ENCODE measurements around the gene PVR.
"Not testable (repeated sequence)": the region's sequence is repeated elsewhere in the genome, so short reads cannot be mapped to it uniquely, and the experiment has no call there.

Gene PVR

DNA sequence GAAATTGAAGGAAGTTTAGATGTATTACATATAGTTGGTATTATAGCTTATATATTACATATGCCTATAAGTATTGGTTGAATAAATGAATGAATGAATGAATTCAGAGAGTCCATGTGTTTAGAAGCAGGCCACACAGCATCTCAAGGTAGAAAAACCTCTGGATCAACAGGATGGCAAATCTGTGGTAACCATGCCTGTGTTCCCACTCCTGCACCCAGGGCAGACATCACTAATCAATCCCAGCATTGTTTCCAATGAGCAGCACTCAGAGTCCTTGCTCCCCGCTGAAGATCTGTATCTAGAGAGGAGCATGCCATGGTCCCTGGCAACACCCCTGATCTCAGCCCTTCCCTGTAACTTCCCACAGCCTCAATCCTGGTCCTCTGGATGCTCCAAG lies 28.5 kb downstream of the PVR start:
- DNase-seq (ENCODE audit: low read depth in 2 of 2), result no peak

DNA sequence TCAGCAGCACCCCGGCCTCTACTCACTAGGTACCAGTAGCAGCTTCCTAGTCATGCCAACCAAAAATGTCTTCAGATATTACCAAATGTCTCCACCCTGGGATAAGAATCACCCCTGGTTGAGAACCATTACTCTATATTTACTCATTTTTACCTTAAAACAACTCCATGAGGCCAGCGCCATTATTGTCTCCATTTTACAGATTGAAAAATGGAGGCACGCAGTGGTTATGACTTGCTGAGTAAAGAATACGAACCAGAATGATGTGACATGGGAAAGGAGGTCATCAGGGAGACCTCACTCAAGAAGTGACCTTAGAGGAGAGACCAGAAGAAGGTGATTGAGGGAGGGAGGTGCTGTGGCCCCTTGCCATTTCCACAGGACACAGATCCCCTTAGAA lies 29.8 kb downstream of the PVR start:
- DNase-seq (ENCODE audit: low read depth in 2 of 2), result no peak

DNA sequence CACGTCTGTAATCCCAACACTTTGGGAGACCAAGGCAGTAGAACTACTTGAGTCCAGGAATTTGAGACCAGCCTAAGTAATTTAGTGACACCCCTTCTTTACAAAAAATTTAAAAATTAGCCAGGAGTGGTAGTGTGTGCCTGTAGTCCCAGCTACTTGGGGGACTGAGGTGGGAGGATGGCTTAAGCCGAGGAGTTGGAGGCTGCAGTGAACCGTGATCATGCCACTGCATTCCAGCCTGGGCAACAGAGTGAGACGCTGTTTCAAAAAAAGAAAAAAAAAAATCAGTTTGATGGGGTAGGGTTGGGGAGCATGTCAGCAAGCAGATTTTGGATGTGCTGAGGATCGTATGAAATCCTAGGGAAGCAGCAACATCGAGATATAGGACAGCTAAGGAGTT lies 31.8 kb downstream of the PVR start:
- DNase-seq (ENCODE audit: low read depth in 2 of 2), result no peak

DNA sequence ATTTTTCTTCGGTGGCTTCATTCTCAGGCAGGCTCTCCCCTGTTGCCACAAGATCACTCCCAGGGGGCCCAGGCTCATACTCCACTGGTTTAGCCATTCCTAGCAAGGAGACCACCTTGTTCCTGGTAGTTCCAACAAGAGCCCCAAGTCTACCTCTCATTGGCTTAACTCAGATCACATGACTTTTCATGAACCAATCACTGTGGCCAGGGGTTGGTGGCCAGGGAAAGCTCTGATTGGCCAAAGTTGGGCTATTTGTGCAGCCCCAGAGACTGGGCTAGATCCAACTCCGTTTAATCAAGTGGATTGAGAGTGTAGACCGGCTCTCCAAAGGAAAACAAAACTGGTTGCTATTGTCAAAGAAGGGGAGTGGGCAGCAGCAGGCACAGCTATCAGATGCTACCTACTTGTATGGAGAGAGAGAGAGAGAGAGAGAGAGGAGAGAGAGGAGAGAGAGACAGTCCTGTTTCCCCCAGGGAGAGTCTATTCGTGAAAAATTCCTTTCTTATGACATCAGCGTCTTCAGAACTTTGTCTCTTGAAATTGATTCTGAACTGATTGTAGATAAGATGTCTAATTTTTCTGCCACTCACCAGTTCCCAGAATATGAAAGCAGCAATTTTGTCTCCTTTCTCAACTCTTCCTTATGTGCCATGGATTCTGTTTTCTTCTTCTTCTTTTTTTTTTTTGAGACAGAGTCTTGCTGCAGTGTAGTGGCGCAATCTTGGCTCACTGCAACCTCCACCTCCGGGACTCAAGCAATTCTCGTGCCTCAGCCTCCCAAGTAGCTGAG lies 33.5 kb downstream of the PVR start:
- no peak for DNase-seq (ENCODE audit: low read depth in 2 of 2)

DNA sequence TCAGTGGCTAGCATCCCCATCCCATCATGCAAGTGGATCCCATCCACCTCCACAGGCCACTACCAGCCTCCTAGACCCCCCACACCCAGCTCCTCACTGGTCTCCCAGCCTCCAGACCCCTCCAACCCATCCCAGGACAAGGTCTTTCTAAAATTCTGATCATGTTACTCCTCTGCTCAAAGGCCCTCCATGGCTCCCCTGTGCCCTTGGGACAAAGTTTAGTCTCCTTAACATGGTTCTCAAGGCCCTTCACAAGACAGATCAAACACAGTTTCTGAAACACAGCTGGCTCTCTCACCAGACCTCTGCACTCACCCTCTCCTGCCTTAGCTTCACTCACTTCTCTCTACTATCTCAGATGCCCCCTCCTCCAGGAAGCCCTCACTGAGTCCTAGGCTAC lies 36.8 kb downstream of the PVR start:
- no peak for DNase-seq (ENCODE audit: low read depth in 2 of 2)

DNA sequence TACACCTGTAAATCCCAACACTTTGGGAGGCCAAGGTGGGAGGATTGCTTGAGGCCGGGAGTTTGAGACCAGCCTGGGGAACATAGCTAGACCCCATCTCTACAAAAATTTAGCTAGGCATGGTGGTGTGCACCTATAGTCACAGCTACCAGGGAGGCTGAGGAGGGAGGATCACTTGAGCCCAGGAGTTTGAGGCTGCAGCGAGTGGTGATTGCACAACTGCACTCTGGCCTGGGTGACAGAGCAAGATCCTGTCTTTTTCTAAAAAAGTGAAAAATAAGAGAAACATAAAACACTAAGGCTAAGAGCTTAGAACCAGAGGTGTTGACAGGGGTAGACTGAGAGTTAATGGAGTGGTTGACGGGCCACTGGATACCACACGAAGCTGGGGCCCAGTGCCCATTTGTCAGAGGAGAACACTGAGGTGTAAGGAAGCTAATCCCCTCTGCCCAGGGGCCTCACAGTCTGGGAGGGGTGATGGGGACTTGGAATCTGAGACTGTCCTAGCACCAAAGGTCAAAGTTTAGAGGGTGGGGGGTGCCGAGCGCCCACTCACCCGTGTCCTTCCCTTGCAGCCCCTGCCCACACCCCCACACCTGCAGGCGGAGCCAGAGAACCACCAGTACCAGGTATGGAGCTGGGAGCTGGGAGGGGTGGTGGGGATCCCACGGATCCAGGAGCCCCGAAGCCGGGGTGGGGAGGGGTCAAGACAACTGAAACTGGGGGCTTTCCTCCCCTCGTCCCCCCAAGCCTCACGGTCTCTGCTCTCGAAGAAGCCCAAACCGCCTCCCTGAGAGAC lies 38.5 kb downstream of the PVR start:
- DNase-seq (ENCODE audit: low read depth in 2 of 2), result no peak

DNA sequence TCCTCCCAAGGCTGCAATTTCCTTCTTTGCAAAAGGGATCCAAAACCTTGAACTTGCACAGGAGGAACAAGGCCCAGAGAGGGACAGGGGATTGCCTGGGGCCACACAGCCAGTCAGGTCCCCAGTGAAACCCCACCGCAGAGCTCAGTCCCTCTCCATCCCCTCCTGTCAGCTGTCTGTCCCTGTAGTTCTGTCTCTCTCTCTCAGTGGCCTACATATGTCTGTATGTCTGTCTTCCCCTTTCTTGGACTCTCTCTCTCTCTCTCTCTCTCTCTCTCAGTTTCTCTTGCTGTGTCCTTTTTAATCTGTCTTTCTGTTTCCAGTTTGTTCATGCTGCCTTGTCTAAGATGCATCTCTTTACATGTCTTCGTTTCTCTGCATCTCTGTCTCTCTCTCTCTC lies 39.1 kb downstream of the PVR start:
- no peak for DNase-seq (ENCODE audit: low read depth in 2 of 2)

DNA sequence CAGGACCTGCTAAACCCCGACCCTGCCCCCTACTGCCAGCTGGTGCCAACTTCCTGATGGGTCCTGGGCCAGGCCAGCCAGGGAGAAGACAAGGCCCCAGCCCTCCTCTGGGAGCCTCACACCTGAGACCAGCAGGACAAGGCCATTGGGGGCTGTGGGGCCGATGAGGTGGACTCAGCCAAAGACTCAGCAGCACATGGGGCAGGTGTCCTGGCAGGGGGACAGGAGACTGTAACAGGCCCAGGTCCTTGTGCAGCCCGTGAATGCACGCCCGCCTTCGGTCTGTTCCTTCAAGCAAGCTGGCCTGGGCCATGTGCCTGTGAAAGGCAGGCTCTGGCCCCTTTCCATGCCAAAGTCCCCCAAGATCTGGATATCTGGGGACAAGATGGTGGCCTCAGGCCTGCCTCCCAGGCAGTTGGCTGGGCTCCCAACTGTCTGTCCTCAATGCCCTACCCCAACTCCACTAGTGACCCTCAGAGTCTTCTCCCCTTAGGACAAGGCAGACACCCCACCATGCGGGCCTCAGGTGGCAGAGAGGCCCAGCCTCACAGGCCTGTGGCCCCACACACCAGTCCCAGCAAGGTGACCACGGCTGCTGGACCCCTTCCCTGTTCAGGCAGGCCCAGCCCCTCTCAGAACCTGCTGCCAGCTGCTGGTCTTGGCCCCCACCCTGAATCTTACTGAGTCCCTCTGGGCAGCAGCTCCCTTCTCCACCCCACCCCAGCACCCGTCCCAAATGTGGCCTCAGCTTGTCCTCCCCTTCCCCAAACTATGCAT lies 39.9 kb downstream of the PVR start:
- no peak for DNase-seq (ENCODE audit: low read depth in 2 of 2)

DNA sequence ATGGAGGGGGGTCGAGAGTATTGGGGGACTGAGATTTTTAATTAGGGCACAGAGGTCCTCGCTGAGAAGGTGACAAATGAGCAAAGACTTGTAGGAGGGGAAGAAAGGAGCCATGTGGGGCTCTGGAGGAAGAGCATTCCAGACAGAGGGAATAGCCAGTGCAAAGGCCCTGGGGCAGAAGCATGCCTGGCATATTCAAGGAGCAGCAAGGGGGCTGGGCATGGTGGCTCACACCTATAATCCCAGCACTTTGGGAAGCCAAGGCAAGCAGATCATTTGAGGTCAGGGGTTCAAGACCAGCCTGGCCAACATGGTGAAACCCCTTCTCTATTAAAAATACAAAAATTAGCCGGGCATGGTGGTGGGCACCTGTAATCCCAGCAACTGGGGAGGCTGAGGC lies 40.7 kb downstream of the PVR start:
- not testable (repeated sequence) for DNase-seq (ENCODE audit: low read depth in 2 of 2)

DNA sequence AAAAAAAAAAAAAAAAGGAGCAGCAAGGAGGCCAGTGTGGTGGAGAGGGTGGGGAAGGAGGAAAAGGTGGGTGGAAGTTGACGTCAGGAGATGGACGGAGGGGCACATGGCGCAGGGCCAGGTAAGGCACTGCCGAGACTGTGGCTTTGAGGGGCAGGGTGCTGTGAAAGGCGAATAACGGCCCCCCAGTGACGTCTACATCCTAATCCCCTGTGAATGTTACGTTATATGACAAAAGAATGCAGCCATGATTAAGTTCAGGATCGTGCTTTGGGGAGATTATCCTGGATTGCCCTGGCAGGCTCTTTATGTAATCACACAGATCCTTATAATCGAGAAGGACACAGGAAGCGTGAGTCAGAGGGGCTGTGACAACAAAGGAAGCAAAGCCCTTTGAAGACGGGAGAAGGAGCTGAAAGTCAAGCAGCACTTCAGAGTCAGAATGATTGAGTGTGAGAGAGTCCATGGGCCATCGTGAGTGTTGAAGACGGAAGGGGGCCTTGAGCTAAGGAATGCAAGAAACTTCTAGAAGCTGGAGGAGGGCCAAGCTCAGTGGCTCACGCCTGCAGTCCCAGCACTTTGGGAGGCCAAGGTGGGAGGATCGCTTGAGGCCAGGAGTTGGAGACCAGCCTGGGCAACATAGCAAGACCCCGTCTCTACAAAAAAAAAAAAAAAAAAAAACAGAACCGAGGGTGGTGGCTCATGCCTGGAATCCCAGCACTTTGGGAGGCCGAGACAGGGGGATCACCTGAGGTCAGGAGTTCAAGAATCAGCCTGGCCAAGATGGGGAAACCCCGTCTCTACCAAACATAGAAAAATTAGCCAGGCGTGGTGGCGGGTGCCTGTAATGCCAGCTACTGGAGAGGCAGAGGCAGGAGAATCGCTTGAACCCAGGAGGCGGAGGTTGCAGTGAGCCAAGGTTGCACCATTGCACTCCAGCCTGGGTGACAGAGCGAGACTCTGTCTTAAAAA lies 41.5 kb downstream of the PVR start:
- no peak for DNase-seq (ENCODE audit: low read depth in 2 of 2)

DNA sequence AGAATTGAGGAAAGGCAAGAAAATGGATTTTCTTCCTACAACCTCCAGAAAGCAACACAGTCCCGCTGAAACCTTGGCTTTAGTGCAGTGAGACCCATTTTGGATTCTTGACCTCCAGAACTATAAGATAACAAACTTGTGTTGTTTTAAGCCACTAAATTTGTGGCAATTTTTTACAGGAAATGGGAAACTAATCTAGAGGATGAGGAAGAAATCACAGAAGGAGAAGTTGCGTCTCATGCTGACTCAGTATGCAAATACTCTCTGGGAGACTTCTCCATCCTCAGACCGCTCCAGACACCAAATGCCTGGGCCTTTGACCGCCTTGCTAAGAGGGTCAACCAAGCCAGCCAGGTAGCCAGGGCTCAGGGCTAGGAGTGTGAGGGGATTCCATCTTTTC lies 42.2 kb downstream of the PVR start:
- no peak for DNase-seq (ENCODE audit: low read depth in 2 of 2)

DNA sequence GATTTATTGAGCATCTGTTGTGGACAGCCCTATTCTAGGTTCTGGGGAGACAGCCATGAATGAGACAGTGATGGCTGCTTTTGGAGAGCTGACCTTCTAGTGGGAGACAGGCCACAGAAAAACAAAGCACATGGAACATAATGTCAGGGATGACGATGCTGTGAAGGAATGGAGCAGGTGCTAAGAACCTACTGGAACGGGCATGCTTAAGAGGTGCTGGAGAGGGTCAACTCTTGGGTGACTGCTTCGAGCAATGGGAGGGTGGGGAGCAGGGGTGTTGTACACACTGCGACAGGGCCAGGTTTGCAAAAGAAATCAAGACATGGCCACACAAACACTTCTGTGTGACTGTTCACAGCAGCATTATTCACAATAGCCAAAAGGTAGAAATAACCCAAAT lies 43.2 kb downstream of the PVR start:
- no peak for DNase-seq (ENCODE audit: low read depth in 2 of 2)

DNA sequence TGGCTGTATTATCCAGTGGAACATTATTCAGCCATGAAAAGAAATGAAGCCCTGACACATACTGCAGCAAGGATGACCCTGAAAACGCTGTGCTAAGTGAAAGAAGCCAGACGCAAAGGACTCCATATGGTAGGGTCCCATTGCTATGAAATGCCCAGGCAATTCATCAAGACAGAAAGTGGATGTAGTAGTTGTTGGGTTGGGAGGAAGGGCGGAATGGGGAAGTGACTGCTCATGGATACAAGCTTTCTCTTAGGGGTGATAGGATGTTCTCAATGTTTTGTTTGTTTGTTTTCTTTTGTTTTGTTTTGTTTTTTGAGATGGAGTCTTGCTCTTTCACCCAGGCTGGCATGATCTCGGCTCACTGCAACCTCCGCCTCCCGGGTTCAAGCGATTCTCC lies 44.2 kb downstream of the PVR start:
- no peak for DNase-seq (ENCODE audit: low read depth in 2 of 2)

DNA sequence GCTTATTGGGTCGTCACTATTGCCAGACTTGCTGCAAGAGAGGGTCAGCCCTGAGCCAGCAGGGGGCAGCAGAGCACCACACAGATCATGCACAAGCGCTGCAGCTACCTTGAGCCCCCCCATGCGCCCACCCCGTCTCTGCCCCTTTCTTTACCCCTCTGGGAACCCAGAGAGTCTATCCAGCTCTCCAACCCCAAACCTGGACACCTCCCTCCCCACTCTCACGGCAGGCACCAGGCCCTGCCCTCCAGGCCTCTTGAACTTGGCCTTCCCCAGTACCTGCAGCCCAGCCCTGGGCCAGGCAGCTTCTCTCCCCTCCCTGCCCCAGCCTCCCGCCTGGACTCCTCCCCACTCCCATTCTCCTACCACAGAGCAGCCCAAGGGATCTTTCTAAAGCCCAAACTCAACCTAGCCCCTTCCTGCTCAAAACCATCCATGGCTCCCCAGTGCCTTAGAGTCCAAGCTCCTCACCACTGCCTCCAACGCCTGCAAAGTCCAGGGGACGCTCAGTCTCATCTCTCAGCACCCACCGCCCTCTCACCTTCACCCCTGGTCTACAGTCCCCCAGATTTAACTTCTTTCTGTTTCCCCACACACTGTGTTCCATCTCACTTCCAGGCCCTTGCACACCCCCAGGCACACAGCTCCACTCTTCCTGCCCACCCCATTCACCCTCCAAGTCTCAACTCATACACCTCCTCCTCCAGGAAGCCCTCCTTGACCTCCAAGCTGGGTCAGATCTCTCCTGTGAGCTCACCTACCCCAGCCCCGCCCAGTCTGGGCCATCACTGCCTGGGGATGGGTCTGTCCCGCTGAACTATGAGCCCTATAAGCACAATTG lies 45.8 kb downstream of the PVR start:
- peak; percentile 53 to 56 for DNase-seq (ENCODE audit: low read depth in 2 of 2)

DNA sequence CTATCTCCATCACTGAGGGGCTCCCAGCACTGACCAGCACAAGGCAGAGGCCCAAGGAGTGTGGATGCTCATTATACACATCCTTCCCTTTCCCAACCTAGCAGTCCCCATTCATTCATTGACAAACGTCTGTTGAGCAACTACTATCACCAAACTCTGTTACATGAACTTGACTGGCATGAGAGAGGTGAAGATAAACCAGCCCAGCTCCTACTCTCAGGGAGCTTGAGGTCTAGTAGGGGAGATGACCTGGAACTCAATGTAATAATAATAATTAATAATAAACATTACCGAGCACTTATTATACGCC lies 46.4 kb downstream of the PVR start:
- no peak for DNase-seq (ENCODE audit: low read depth in 2 of 2)

DNA sequence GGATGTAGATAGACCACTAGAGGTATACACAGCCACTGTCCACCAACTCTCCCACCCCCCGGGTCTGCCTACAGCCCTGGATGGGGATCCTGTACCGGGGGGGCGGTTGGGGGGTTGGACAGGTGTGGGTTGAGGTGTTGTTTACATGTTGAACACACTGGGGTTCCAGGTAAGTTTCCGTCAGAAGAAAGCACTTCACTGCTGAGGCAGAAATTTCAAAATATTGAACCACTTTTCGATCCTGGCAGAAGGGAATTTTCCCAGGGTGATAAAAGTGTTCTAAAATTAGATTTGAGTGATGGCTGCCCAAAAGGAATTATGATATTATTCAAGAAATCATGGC lies 48.6 kb downstream of the PVR start:
- no peak for DNase-seq (ENCODE audit: low read depth in 2 of 2)

DNA sequence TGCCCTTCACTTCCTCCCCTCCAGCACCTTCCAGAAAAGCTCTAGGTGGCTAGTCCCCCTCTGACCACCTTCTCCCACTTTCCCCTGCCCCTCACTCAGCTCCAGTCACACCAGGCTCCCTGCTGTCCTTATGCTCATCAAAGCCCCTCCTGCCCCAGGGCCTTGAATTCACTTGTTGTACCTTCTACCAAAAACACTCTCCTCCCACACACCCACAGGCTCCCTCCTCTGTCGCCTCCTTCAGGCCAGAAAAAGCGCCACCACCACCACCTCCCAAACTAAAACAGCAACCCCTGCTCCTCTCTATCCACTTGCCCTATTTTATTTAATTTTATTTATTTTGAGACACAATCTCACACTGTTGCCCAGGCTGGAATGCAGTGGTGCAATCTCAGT lies 50.5 kb downstream of the PVR start:
- DNase-seq (ENCODE audit: low read depth in 2 of 2), result no peak

DNA sequence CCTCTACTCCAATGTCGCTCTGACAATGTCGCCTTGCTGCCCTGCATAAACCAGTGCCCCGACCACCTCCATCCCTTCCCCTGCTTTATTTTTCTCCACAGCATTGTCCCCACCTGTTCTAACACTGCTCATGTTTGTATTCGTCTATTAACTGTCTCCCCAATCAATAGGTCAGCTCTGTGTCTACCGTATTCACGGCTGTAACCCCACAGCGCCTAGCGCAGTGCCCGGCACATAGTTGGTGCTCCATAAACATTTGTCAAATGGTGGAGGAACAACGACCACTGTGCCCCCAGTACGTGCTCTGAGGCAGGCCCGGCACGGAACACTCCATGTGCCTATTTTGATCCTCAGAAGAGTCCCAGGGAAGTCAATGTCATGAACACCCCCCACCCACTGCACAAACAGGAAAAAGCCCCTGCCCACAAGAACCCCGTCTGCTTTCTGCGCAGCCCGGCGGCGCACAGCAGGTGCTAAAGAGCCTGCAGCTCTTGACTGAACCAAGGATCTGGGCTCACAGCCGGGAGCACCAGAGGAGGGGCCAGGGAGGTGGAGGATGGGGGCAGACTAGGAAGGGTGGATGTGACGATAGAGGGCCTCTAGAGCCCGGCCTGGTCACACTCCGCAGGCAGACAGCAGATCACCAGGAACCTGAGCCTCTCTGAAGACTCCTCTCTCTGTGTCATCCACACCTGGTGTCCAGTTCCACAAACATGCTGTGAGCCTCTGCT lies 53.4 kb downstream of the PVR start:
- DNase-seq (ENCODE audit: low read depth in 2 of 2), result no peak

DNA sequence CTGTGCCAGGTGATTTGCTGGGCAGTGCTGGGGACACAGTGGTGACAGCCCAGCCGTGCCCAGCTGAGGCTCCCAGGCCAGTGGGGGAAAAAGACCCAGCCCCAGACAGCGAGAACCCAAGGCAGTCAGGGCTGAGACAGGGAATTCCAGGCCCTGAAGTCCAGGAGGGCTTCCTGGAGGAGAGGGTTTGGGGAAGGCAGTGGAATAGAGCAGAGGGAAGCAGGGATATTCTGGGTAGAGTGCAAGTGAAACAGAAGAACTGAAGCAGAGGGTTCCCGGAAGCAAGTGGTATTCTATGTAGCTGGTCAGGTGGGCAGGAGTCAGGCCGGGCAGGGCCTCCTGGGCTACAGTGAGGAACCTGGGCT lies 53.9 kb downstream of the PVR start:
- DNase-seq (ENCODE audit: low read depth in 2 of 2), result no peak

DNA sequence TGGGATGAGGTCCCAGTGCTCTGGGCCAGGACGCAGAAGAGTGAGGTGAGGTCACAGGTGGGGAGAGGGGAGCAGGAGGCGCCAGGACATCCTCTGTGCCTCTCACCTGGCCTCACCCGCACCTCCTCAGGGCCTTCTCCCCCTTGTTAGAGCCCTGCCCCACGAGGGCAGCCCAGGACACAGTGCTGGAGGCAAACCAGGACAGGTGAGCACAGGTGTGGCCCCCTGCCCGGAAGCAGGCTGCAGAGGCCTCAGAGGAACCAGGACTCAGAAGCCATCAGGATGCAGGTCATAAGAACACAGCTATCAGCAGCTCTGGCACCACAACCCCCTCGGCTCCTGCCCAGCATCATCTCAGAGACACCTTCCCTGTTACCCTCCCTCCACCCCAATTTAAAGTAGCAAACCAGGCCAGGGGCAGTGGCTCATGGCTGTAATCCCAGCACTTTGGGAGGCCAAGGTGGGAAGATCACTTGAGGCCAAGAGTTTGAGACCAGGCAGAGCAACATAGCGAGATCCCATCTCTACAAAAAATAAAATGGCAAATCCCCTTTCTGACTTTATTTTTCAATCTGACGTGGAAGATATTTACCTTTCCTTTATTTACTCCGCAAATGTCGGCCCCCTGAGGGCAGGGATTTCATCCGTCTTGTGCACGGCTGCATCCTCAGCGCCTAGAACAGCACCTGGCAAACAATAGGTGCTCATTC lies 54.9 kb downstream of the PVR start, which contains the start of gene CEACAM16:
Gene CEACAM16 (plus strand): TSS at position 660 of the 710 bp plus-strand sequence. CDS start 2,306 bp downstream, outside the sequence.
- DNase-seq (ENCODE audit: low read depth in 2 of 2), result no peak
